ENCODE measurements around the gene SREBF2. TPM values are rescaled to one million over a fixed set of nuclear protein-coding genes. Genes with fewer than 3 reads are reported as not detected.

SREBF2 gene
- total RNA-seq = 20.9 TPM

- Histone ChIP-seq H3K4me3 (ENCODE audit: low read length in 3 of 3) (peak within 1 kb of the TSS; percentile 75 to 89 (median 84)), H3K27me3 (ENCODE audit: control insufficient read depth in 3 of 3, insufficient read depth in 3 of 3, low read length in 3 of 3) (no peaks in the 10 kb centered on the region), H3K4me1 (ENCODE audit: control insufficient read depth in 3 of 3, insufficient read depth in 3 of 3, low read length in 3 of 3) (peaks cover 7 to 27% (median 16%) of the 10 kb centered on the region in 3 donors), H3K36me3 (ENCODE audit: control insufficient read depth in 3 of 3, insufficient read depth in 3 of 3, low read length in 3 of 3) (peaks cover 0 to 13% (median 10%) of the 10 kb centered on the region in 3 donors), H3K27ac (ENCODE audit: low read depth, low read length) (peak within 1 kb of the TSS; percentile 88), H3K9ac (ENCODE audit: low read depth in 1 of 3, low read length in 3 of 3) (peak within 1 kb of the TSS; percentile 86 to 89 (median 88)), H3K9me3 (ENCODE audit: control insufficient read depth in 3 of 3, low read length in 3 of 3) (no peaks in the 10 kb centered on the region)
Measured at GRCh38 chr22:41832553-41833368, at the start of gene SREBF2. Gene SREBF2 (plus strand): TSS chr22:41833105. CDS start chr22:41833271, 166 bp downstream.

- no peaks in the 10 kb centered on the region for H3K4me1 ChIP-seq (ENCODE audit: control insufficient read depth in 3 of 3, insufficient read depth in 3 of 3, low read length in 3 of 3)
- no peaks in the 10 kb centered on the region for H3K9me3 ChIP-seq (ENCODE audit: control insufficient read depth in 3 of 3, low read length in 3 of 3)
- H3K9ac ChIP-seq (ENCODE audit: low read depth in 1 of 3, low read length in 3 of 3) = no peak overlapping the region
- no peak overlapping the region for H3K27ac ChIP-seq (ENCODE audit: low read depth, low read length)
- H3K4me3 ChIP-seq (ENCODE audit: low read length in 3 of 3) = no peak overlapping the region
- no peaks in the 10 kb centered on the region for H3K36me3 ChIP-seq (ENCODE audit: control insufficient read depth in 3 of 3, insufficient read depth in 3 of 3, low read length in 3 of 3)
- no peaks in the 10 kb centered on the region for H3K27me3 ChIP-seq (ENCODE audit: control insufficient read depth in 3 of 3, insufficient read depth in 3 of 3, low read length in 3 of 3)
Measured at GRCh38 chr22:41787331-41787730, 45.6 kb upstream of the SREBF2 start.

GRCh38 chr22:41793871-41794270, 39.0 kb upstream of the SREBF2 start:
- Histone ChIP-seq H3K36me3 (ENCODE audit: control insufficient read depth in 3 of 3, insufficient read depth in 3 of 3, low read length in 3 of 3) (no peaks in the 10 kb centered on the region), H3K27me3 (ENCODE audit: control insufficient read depth in 3 of 3, insufficient read depth in 3 of 3, low read length in 3 of 3) (no peaks in the 10 kb centered on the region), H3K27ac (ENCODE audit: low read depth, low read length) (no peak overlapping the region), H3K4me3 (ENCODE audit: low read length in 3 of 3) (no peak overlapping the region), H3K9me3 (ENCODE audit: control insufficient read depth in 3 of 3, low read length in 3 of 3) (no peaks in the 10 kb centered on the region), H3K9ac (ENCODE audit: low read depth in 1 of 3, low read length in 3 of 3) (no peak overlapping the region), H3K4me1 (ENCODE audit: control insufficient read depth in 3 of 3, insufficient read depth in 3 of 3, low read length in 3 of 3) (peaks cover 0 to 1% (median 0%) of the 10 kb centered on the region in 3 donors)

GRCh38 chr22:41798736-41799135, 34.2 kb upstream of the SREBF2 start:
- no peaks in the 10 kb centered on the region for H3K36me3 ChIP-seq (ENCODE audit: control insufficient read depth in 3 of 3, insufficient read depth in 3 of 3, low read length in 3 of 3)
- H3K4me3 ChIP-seq (ENCODE audit: low read length in 3 of 3) = no peak overlapping the region
- peak overlapping the region in 1 of 3 donors; percentile 96 for H3K9ac ChIP-seq (ENCODE audit: low read depth in 1 of 3, low read length in 3 of 3)
- no peaks in the 10 kb centered on the region for H3K27me3 ChIP-seq (ENCODE audit: control insufficient read depth in 3 of 3, insufficient read depth in 3 of 3, low read length in 3 of 3)
- peak overlapping the region; percentile 96 for H3K27ac ChIP-seq (ENCODE audit: low read depth, low read length)
- peaks cover 17 to 32% (median 24%) of the 10 kb centered on the region in 3 donors for H3K4me1 ChIP-seq (ENCODE audit: control insufficient read depth in 3 of 3, insufficient read depth in 3 of 3, low read length in 3 of 3)
- no peaks in the 10 kb centered on the region for H3K9me3 ChIP-seq (ENCODE audit: control insufficient read depth in 3 of 3, low read length in 3 of 3)

- Histone ChIP-seq H3K9me3 (ENCODE audit: control insufficient read depth in 3 of 3, low read length in 3 of 3) (no peaks in the 10 kb centered on the region), H3K9ac (ENCODE audit: low read depth in 1 of 3, low read length in 3 of 3) (peak overlapping the region; percentile 95 to 96 (median 95)), H3K36me3 (ENCODE audit: control insufficient read depth in 3 of 3, insufficient read depth in 3 of 3, low read length in 3 of 3) (no peaks in the 10 kb centered on the region), H3K4me3 (ENCODE audit: low read length in 3 of 3) (peak overlapping the region; percentile 92 to 98 (median 96)), H3K27ac (ENCODE audit: low read depth, low read length) (peak overlapping the region; percentile 96), H3K4me1 (ENCODE audit: control insufficient read depth in 3 of 3, insufficient read depth in 3 of 3, low read length in 3 of 3) (peaks cover 17 to 32% (median 24%) of the 10 kb centered on the region in 3 donors), H3K27me3 (ENCODE audit: control insufficient read depth in 3 of 3, insufficient read depth in 3 of 3, low read length in 3 of 3) (no peaks in the 10 kb centered on the region)
Measured at GRCh38 chr22:41799486-41800347, 33.2 kb upstream of the SREBF2 start.

GRCh38 chr22:41800348-41801146, 32.4 kb upstream of the SREBF2 start, which contains the start of gene CCDC134:
Gene CCDC134 (plus strand): TSS chr22:41800679. CDS start chr22:41808891, 8,212 bp downstream.
- Histone ChIP-seq H3K36me3 (ENCODE audit: control insufficient read depth in 3 of 3, insufficient read depth in 3 of 3, low read length in 3 of 3) (no peaks in the 10 kb centered on the region), H3K9me3 (ENCODE audit: control insufficient read depth in 3 of 3, low read length in 3 of 3) (no peaks in the 10 kb centered on the region), H3K4me1 (ENCODE audit: control insufficient read depth in 3 of 3, insufficient read depth in 3 of 3, low read length in 3 of 3) (peaks cover 17 to 32% (median 24%) of the 10 kb centered on the region in 3 donors), H3K9ac (ENCODE audit: low read depth in 1 of 3, low read length in 3 of 3) (peak within 1 kb of the TSS; percentile 95 to 96 (median 95)), H3K27me3 (ENCODE audit: control insufficient read depth in 3 of 3, insufficient read depth in 3 of 3, low read length in 3 of 3) (no peaks in the 10 kb centered on the region), H3K27ac (ENCODE audit: low read depth, low read length) (peak within 1 kb of the TSS; percentile 96), H3K4me3 (ENCODE audit: low read length in 3 of 3) (peak within 1 kb of the TSS; percentile 92 to 98 (median 96))

- Histone ChIP-seq H3K9ac (ENCODE audit: low read depth in 1 of 3, low read length in 3 of 3) (peak overlapping the region; percentile 95 to 96 (median 95)), H3K27ac (ENCODE audit: low read depth, low read length) (peak overlapping the region; percentile 96), H3K27me3 (ENCODE audit: control insufficient read depth in 3 of 3, insufficient read depth in 3 of 3, low read length in 3 of 3) (no peaks in the 10 kb centered on the region), H3K36me3 (ENCODE audit: control insufficient read depth in 3 of 3, insufficient read depth in 3 of 3, low read length in 3 of 3) (no peaks in the 10 kb centered on the region), H3K4me1 (ENCODE audit: control insufficient read depth in 3 of 3, insufficient read depth in 3 of 3, low read length in 3 of 3) (peaks cover 17 to 32% (median 24%) of the 10 kb centered on the region in 3 donors), H3K4me3 (ENCODE audit: low read length in 3 of 3) (peak overlapping the region; percentile 92 to 98 (median 96)), H3K9me3 (ENCODE audit: control insufficient read depth in 3 of 3, low read length in 3 of 3) (no peaks in the 10 kb centered on the region)
Measured at GRCh38 chr22:41801147-41801819, 31.6 kb upstream of the SREBF2 start.

GRCh38 chr22:41801886-41802285, 31.0 kb upstream of the SREBF2 start:
- Histone ChIP-seq H3K9ac (ENCODE audit: low read depth in 1 of 3, low read length in 3 of 3) (peak overlapping the region; percentile 95 to 96 (median 95)), H3K27me3 (ENCODE audit: control insufficient read depth in 3 of 3, insufficient read depth in 3 of 3, low read length in 3 of 3) (no peaks in the 10 kb centered on the region), H3K4me3 (ENCODE audit: low read length in 3 of 3) (peak overlapping the region; percentile 92 to 98 (median 96))

GRCh38 chr22:41805639-41806038, 27.3 kb upstream of the SREBF2 start:
- peaks cover 9 to 13% (median 11%) of the 10 kb centered on the region in 3 donors for H3K4me1 ChIP-seq (ENCODE audit: control insufficient read depth in 3 of 3, insufficient read depth in 3 of 3, low read length in 3 of 3)
- H3K27me3 ChIP-seq (ENCODE audit: control insufficient read depth in 3 of 3, insufficient read depth in 3 of 3, low read length in 3 of 3) = no peaks in the 10 kb centered on the region

More at GRCh38 chr22:41801886-41802285, 31.0 kb upstream of the SREBF2 start:
- Histone ChIP-seq H3K27ac (ENCODE audit: low read depth, low read length) (no peak overlapping the region), H3K36me3 (ENCODE audit: control insufficient read depth in 3 of 3, insufficient read depth in 3 of 3, low read length in 3 of 3) (no peaks in the 10 kb centered on the region), H3K9me3 (ENCODE audit: control insufficient read depth in 3 of 3, low read length in 3 of 3) (no peaks in the 10 kb centered on the region), H3K4me1 (ENCODE audit: control insufficient read depth in 3 of 3, insufficient read depth in 3 of 3, low read length in 3 of 3) (peaks cover 17 to 32% (median 24%) of the 10 kb centered on the region in 3 donors)

More at GRCh38 chr22:41805639-41806038, 27.3 kb upstream of the SREBF2 start:
- H3K4me3 ChIP-seq (ENCODE audit: low read length in 3 of 3) = no peak overlapping the region
- no peaks in the 10 kb centered on the region for H3K9me3 ChIP-seq (ENCODE audit: control insufficient read depth in 3 of 3, low read length in 3 of 3)
- peaks cover 9 to 12% (median 9%) of the 10 kb centered on the region in 3 donors for H3K36me3 ChIP-seq (ENCODE audit: control insufficient read depth in 3 of 3, insufficient read depth in 3 of 3, low read length in 3 of 3)
- H3K27ac ChIP-seq (ENCODE audit: low read depth, low read length) = no peak overlapping the region
- no peak overlapping the region for H3K9ac ChIP-seq (ENCODE audit: low read depth in 1 of 3, low read length in 3 of 3)

All from skeletal muscle tissue (tissue), 4 donors.